Measurements from ENCODE around the gene NKD2. TPM values are rescaled to one million over a fixed set of nuclear protein-coding genes. Genes with fewer than 3 reads are reported as not detected.
A peak's percentile ranks its signal among the peaks of the same experiment; 100 is the strongest.

Gene NKD2
- total and polyA plus RNA-seq, 2 of the 4 experiments (the other 2 are of a cell fraction) = not detected

DNA sequence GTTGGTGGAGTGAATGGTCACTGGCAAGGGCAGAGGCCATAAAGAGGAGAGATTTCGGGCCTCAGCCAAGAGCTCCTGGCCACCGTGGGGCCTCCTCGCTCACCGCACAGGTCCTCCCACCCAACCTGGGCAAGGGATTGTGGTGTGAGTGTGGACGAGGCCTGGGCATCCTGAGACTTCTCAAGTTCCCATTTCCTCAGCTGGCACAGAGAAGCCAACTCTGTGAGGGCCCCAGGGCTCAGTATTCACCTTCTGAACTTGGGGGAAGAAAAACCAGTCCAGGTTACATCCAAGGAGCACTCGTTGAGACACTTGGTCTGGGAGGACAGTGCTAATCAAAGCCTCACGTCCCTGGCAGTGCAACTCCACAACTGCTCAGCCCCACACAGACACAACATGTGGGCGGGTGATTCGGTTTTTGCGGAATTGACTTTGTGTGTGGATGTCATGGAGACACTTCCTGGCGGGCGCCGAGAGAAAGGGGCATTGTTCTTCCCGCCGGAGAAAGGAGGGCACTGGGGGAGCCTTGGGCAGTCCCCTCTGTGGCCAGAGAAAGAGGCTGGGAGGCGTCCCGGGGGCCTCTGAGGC is 28.5 kb upstream of the NKD2 start:
- no peak overlapping the region for H3K4ac ChIP-seq (ENCODE audit: low read depth, low read length)
- no peak for TF ChIP-seq MAZ (IDR thresholded peaks at IDR 0.05; ENCODE audit: borderline replicate concordance, low read depth, low read length)
- no peak for TF ChIP-seq FOS (IDR thresholded peaks at IDR 0.05; ENCODE audit: low read depth, low read length)
- TF ChIP-seq NFE2L2 (IDR thresholded peaks at IDR 0.05; ENCODE audit: low read depth, low read length) = no peak
- TF ChIP-seq MXI1 (IDR thresholded peaks at IDR 0.05; ENCODE audit: borderline replicate concordance, low read depth, low read length) = no peak
- no peak for TF ChIP-seq POLR2A (IDR thresholded peaks at IDR 0.05; ENCODE audit: low read depth, low read length)
- TF ChIP-seq RAD21 (IDR thresholded peaks at IDR 0.05; ENCODE audit: low read length) = no peak
- TF ChIP-seq, protein P1, sequence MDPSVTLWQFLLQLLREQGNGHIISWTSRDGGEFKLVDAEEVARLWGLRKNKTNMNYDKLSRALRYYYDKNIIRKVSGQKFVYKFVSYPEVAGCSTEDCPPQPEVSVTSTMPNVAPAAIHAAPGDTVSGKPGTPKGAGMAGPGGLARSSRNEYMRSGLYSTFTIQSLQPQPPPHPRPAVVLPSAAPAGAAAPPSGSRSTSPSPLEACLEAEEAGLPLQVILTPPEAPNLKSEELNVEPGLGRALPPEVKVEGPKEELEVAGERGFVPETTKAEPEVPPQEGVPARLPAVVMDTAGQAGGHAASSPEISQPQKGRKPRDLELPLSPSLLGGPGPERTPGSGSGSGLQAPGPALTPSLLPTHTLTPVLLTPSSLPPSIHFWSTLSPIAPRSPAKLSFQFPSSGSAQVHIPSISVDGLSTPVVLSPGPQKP (IDR thresholded peaks at IDR 0.05; ENCODE audit: borderline replicate concordance, low read depth, low read length) = no peak
- TF ChIP-seq SMC3 (IDR thresholded peaks at IDR 0.05; ENCODE audit: low read depth, low read length) = no peak
- TF ChIP-seq CEBPB (IDR thresholded peaks at IDR 0.05; ENCODE audit: low read depth, low read length) = no peak
- H3K9me1 ChIP-seq (ENCODE audit: insufficient read depth, low read length) = peaks cover 3% of the 10 kb centered on the region; the same call in 1 of the 2 replicates
- POLR2A ChIA-PET (ENCODE audit: unreplicated experiment) = no interaction called here
- no peaks in the 10 kb centered on the region for H4K20me1 ChIP-seq (ENCODE audit: insufficient read depth, low read length)
- no peaks in the 10 kb centered on the region; the same call in 1 of the 2 replicates for H3K9me3 ChIP-seq (ENCODE audit: control insufficient read depth, insufficient read depth, low read length)
- H4K8ac ChIP-seq (ENCODE audit: low read depth in 2 of 2, low read length in 2 of 2) = no peak overlapping the region
- H3K9ac ChIP-seq (ENCODE audit: low read depth, low read length) = no peak overlapping the region
- no peak overlapping the region for H2BK120ac ChIP-seq (ENCODE audit: low read depth, low read length)
- H3K4me2 ChIP-seq (ENCODE audit: low read depth, low read length) = no peak overlapping the region
- H3K27me3 ChIP-seq (ENCODE audit: control insufficient read depth, insufficient read depth, low read length) = peaks cover 30% of the 10 kb centered on the region
- dilution Hi-C loops (cut with HindIII; ENCODE audit: low sequenced_read_pairs, unreplicated experiment) (no loop called here), in situ Hi-C loops (cut with MboI; ENCODE audit: low sequenced_read_pairs) (no loop called here), intact Hi-C loops (cut with micrococcal nuclease) (no loop called here)
- H3K4me1 ChIP-seq (ENCODE audit: control insufficient read depth, insufficient read depth, low read length) = no peaks in the 10 kb centered on the region
- CTCF ChIA-PET = interaction anchor here (1.4 kb wide), 1 partner anchor 48 kb away, joined by 3 read pairs; no protein-coding TSS in a partner anchor
- H2AFZ ChIP-seq (replicated peaks; ENCODE audit: low read length, poor library complexity) = peak overlapping the region; percentile 29
- no peak overlapping the region for H4K5ac ChIP-seq (ENCODE audit: low read depth, low read length)
- no peak overlapping the region for H2BK15ac ChIP-seq (ENCODE audit: low read depth, low read length)
- no peak overlapping the region for H2BK5ac ChIP-seq (ENCODE audit: low read depth, low read length, poor library complexity, severe bottlenecking)
- no peak overlapping the region for H2AK5ac ChIP-seq (ENCODE audit: low read depth, low read length)
- no peaks in the 10 kb centered on the region for H3K79me1 ChIP-seq (ENCODE audit: low read depth in 1 of 2, low read length in 2 of 2)
- H3K4me3 ChIP-seq (ENCODE audit: insufficient read depth, low read depth, low read length) = no peak overlapping the region
- no peak overlapping the region for H2BK20ac ChIP-seq (ENCODE audit: low read depth, low read length)
- H3K14ac ChIP-seq (replicated peaks; ENCODE audit: low read depth, low read length) = no peak overlapping the region
- DNase-seq (no peak), ATAC-seq (ENCODE audit: low read depth) (no peak)
- H3K18ac ChIP-seq (ENCODE audit: low read depth, low read length) = no peak overlapping the region
- no peak overlapping the region for H3K56ac ChIP-seq (ENCODE audit: extremely low read depth, insufficient read depth, low read length)
- no peak overlapping the region for H2AK9ac ChIP-seq (replicated peaks; ENCODE audit: low read depth, low read length, poor library complexity)
- no peak overlapping the region for H3K23ac ChIP-seq (ENCODE audit: low read depth, low read length)
- no TSS peak for BruUV-seq (replicated peaks)
- no peaks in the 10 kb centered on the region for H3K36me3 ChIP-seq (ENCODE audit: control insufficient read depth, insufficient read depth, low read length)
- 93% methylated on average over 7 of the region's 17 CpGs; no CpG with 5 or more reads in 1 of the 2 experiments for WGBS, 2 experiments (ENCODE audit: extremely low coverage in 2 of 2, insufficient read length in 1 of 2)
- no peak overlapping the region for H4K91ac ChIP-seq (ENCODE audit: insufficient read depth, low read depth, low read length)
- no peak overlapping the region for H3K27ac ChIP-seq (ENCODE audit: insufficient read depth, low read length)

All from IMR-90 (cell line).